AG09319 (cell line): ENCODE measurements around the gene MTMR3.

Source experiments
- DNase-seq: peaks from one replicate; pipeline ENCODE4 v3.0.0-alpha.2; 2010; ENCODE audit warnings: low read depth; ENCODE audit errors: extremely low read depth
- TF ChIP-seq, protein P1 (sequence below): IDR thresholded peaks from 2 replicates; pipeline ENCODE4 v1.5.1; 2011; ENCODE audit warnings: low read depth, mild to moderate bottlenecking, inconsistent platforms, low read length, moderate library complexity

MTMR3 gene

DNA sequence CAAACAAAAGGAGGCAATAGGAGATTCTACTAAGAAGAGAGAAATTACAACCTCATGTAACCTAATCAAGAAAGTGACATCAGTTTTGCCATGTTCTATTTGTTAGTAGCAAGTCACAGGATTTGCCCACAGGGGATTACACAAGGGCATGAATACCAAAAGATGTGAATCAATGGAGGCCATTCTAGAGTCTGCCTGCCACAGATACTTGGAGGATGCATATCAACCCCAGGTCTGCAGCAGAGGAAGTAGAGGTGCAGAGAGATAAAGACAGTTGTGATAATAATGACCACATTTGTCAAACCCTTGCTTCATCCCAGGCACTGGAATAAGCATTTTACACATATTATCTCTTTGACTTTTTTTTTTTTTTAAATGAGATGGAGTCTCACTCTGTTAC lies 42.5 kb upstream of the MTMR3 start:
- no peak for DNase-seq
- TF ChIP-seq, protein P1, sequence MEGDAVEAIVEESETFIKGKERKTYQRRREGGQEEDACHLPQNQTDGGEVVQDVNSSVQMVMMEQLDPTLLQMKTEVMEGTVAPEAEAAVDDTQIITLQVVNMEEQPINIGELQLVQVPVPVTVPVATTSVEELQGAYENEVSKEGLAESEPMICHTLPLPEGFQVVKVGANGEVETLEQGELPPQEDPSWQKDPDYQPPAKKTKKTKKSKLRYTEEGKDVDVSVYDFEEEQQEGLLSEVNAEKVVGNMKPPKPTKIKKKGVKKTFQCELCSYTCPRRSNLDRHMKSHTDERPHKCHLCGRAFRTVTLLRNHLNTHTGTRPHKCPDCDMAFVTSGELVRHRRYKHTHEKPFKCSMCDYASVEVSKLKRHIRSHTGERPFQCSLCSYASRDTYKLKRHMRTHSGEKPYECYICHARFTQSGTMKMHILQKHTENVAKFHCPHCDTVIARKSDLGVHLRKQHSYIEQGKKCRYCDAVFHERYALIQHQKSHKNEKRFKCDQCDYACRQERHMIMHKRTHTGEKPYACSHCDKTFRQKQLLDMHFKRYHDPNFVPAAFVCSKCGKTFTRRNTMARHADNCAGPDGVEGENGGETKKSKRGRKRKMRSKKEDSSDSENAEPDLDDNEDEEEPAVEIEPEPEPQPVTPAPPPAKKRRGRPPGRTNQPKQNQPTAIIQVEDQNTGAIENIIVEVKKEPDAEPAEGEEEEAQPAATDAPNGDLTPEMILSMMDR: no peak

DNA sequence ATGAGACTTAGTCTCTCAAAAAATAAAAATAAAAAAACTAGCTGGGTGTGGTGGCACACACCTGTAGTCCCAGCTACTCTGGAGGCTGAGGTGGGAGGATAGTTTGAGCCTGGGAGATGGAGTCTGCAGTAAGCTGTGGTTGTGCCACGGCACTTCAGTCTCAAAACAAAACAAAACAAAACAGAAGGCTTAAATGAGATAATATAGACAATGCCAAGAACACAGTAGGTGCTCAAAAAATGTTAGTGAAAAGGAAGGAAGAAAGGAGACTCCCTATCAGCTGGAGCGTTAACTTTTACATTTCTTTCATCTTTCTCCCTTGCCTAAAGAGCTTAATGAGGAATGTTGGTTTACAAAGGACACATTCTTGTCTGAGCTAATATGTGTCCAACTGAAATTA lies 40.8 kb upstream of the MTMR3 start:
- TF ChIP-seq, protein P1: no peak
- DNase-seq: no peak

DNA sequence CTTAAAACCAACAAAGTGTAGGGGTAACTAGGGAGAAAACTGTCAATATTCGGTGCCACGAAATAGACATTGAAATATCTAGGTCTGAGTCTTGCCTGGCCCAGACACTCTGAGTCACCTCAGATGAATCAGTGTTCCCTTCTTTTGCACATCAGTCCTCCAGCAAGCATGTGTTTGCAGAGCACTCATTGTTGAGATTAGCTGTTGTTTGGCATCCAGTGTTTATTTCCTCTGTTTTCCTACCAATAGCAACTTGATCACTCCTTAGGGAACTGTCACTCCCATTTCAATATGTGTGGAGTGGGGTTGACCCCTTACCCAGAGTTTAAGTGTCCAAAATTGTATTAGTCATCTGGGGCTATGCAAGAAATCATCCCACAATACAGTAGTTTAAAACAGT lies 40.2 kb upstream of the MTMR3 start:
- peak; percentile 65 for DNase-seq
- TF ChIP-seq, protein P1: no peak

DNA sequence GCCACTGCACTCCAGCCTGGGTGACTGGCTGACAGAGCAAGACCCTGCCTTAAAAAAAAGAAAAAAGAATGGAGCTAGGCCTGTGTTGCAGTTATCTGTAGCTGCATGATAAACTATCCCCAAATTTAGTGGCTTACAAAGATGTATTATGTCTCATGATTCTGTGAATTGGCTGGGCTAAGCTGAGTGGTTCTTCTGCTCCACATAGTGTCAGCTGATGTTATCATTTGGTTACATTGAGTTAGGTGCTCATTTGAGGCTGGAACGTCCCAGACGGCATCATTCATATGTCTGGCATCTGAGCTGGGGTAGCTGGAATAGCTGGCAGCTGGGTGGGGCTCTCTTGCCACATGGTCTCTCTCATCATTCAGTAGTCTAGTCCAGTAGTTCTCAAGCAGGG lies 36.7 kb upstream of the MTMR3 start:
- no peak for DNase-seq
- TF ChIP-seq, protein P1: no peak

DNA sequence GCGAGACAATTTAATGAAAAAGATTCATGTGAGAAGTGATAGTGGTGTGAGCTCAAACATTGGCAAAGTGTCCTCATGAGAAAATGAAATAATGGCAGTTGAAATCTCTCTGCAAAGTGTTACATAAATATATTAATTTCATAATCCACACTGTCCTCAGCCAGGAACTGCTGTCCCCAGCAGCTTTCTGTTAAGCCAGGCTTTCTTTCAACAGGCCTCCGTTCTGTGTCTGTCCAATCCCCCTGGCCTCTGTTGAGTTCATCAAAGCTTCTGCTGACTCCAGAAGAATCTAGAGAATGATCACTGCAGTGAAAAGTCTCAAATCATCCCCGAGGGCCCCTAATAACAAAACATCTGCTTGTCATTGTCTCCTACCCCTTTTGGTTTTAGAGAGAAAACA lies 34.9 kb upstream of the MTMR3 start:
- DNase-seq: no peak
- TF ChIP-seq, protein P1: no peak

DNA sequence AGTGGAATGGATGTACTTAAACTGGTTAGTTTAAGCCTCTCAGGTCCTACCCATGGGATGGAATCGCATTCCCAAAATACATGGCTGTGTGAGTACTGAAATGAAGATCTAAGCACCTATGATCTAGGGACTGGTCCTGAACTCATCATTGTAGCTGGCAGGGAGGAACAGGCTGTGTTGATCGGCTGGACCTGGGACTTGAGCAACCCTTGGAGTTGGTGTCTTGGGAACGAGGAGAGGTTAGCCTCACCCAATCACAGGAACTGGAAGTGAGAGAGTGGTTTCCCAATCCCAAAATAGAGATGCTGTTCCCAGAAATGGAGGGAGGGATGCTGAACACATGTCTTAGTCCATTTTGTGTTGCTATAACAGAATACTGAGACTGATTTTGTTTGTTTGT lies 28.5 kb upstream of the MTMR3 start:
- TF ChIP-seq, protein P1: no peak
- DNase-seq: no peak

DNA sequence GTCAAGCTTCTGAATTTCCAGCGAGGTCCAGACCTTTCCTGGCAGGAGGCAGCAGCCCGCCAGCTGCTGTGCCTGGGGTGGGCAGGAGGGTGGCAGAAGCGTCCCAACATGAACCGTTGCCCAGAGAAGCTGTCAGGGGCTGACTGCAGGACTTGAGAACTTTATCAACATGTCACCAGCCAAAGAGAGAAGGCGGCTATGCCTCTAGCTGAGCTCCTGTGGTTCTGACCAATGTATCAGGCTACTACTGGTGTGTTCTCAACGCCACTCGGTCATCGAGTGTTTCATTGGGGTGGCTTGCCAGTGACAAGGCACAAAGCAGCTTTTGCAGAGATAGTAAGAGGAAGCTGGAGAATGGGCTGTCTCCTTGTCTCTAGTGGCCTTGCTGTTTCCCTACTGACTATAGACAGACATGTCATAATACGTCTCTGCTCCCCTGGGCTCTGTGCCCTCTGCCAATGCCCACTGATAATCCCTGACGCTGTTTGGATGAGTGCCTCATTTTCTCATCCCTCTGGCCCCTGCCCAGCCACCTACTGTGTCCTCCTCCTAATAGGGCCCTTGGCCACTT lies 27.3 kb upstream of the MTMR3 start:
- TF ChIP-seq, protein P1: no peak
- DNase-seq: no peak
